ENCODE data around the gene ACSL3.
"Not testable (repeated sequence)": the region's sequence is repeated elsewhere in the genome, so short reads cannot be mapped to it uniquely, and the experiment has no call there.

The ACSL3 gene

GRCh38 chr2:222903234-222904220, 42.7 kb downstream of the ACSL3 start:
- H3K27ac ChIP-seq (ENCODE audit: low read length): no peak overlapping the region
- H3K9me3 ChIP-seq (ENCODE audit: control insufficient read depth, low read depth, low read length): no peaks in the 10 kb centered on the region
- H3K27me3 ChIP-seq (ENCODE audit: control insufficient read depth, insufficient read depth, low read length): no peaks in the 10 kb centered on the region
- no peak overlapping the region for H3K4me3 ChIP-seq (ENCODE audit: low read length)
- no peaks in the 10 kb centered on the region for H3K36me3 ChIP-seq (ENCODE audit: control insufficient read depth, low read depth, low read length)
- peaks cover 31% of the 10 kb centered on the region for H3K4me1 ChIP-seq (ENCODE audit: control insufficient read depth, low read depth, low read length)
- H3K9ac ChIP-seq (ENCODE audit: low read length): no peak overlapping the region

- H3K36me3 ChIP-seq (ENCODE audit: control insufficient read depth, low read depth, low read length): peaks cover 10% of the 10 kb centered on the region
- no peak overlapping the region for H3K9ac ChIP-seq (ENCODE audit: low read length)
- H3K4me1 ChIP-seq (ENCODE audit: control insufficient read depth, low read depth, low read length): peaks cover 32% of the 10 kb centered on the region
- no peak overlapping the region for H3K4me3 ChIP-seq (ENCODE audit: low read length)
- H3K27me3 ChIP-seq (ENCODE audit: control insufficient read depth, insufficient read depth, low read length): no peaks in the 10 kb centered on the region
- H3K27ac ChIP-seq (ENCODE audit: low read length): no peak overlapping the region
- H3K9me3 ChIP-seq (ENCODE audit: control insufficient read depth, low read depth, low read length): no peaks in the 10 kb centered on the region
Measured at GRCh38 chr2:222904557-222905258, 43.9 kb downstream of the ACSL3 start.

- H3K4me1 ChIP-seq (ENCODE audit: control insufficient read depth, low read depth, low read length): peaks cover 18% of the 10 kb centered on the region
- no peaks in the 10 kb centered on the region for H3K27me3 ChIP-seq (ENCODE audit: control insufficient read depth, insufficient read depth, low read length)
- no peaks in the 10 kb centered on the region for H3K9me3 ChIP-seq (ENCODE audit: control insufficient read depth, low read depth, low read length)
- H3K27ac ChIP-seq (ENCODE audit: low read length): no peak overlapping the region
- H3K4me3 ChIP-seq (ENCODE audit: low read length): no peak overlapping the region
- peaks cover 26% of the 10 kb centered on the region for H3K36me3 ChIP-seq (ENCODE audit: control insufficient read depth, low read depth, low read length)
- no peak overlapping the region for H3K9ac ChIP-seq (ENCODE audit: low read length)
Measured at GRCh38 chr2:222907048-222907447, 46.2 kb downstream of the ACSL3 start.

- Histone ChIP-seq H3K9me3 (ENCODE audit: control insufficient read depth, low read depth, low read length) (no peaks in the 10 kb centered on the region), H3K4me1 (ENCODE audit: control insufficient read depth, low read depth, low read length) (peaks cover 18% of the 10 kb centered on the region), H3K27ac (ENCODE audit: low read length) (no peak overlapping the region), H3K36me3 (ENCODE audit: control insufficient read depth, low read depth, low read length) (peaks cover 26% of the 10 kb centered on the region), H3K27me3 (ENCODE audit: control insufficient read depth, insufficient read depth, low read length) (no peaks in the 10 kb centered on the region), H3K4me3 (ENCODE audit: low read length) (no peak overlapping the region), H3K9ac (ENCODE audit: low read length) (no peak overlapping the region)
Measured at GRCh38 chr2:222907790-222908441, 47.1 kb downstream of the ACSL3 start.

- Histone ChIP-seq H3K9me3 (ENCODE audit: control insufficient read depth, low read depth, low read length) (no peaks in the 10 kb centered on the region), H3K4me3 (ENCODE audit: low read length) (no peak overlapping the region), H3K27me3 (ENCODE audit: control insufficient read depth, insufficient read depth, low read length) (no peaks in the 10 kb centered on the region), H3K9ac (ENCODE audit: low read length) (no peak overlapping the region), H3K4me1 (ENCODE audit: control insufficient read depth, low read depth, low read length) (peaks cover 18% of the 10 kb centered on the region), H3K36me3 (ENCODE audit: control insufficient read depth, low read depth, low read length) (peaks cover 26% of the 10 kb centered on the region), H3K27ac (ENCODE audit: low read length) (no peak overlapping the region)
Measured at GRCh38 chr2:222909286-222909685, 48.5 kb downstream of the ACSL3 start.

- Histone ChIP-seq H3K36me3 (ENCODE audit: control insufficient read depth, low read depth, low read length) (peaks cover 32% of the 10 kb centered on the region), H3K9ac (ENCODE audit: low read length) (no peak overlapping the region), H3K4me1 (ENCODE audit: control insufficient read depth, low read depth, low read length) (peaks cover 19% of the 10 kb centered on the region), H3K9me3 (ENCODE audit: control insufficient read depth, low read depth, low read length) (no peaks in the 10 kb centered on the region), H3K27ac (ENCODE audit: low read length) (no peak overlapping the region), H3K4me3 (ENCODE audit: low read length) (no peak overlapping the region), H3K27me3 (ENCODE audit: control insufficient read depth, insufficient read depth, low read length) (no peaks in the 10 kb centered on the region)
Measured at GRCh38 chr2:222912117-222912516, 51.3 kb downstream of the ACSL3 start.

GRCh38 chr2:222912776-222913175, 51.9 kb downstream of the ACSL3 start:
- Histone ChIP-seq H3K27me3 (ENCODE audit: control insufficient read depth, insufficient read depth, low read length) (no peaks in the 10 kb centered on the region), H3K9ac (ENCODE audit: low read length) (no peak overlapping the region), H3K36me3 (ENCODE audit: control insufficient read depth, low read depth, low read length) (peaks cover 34% of the 10 kb centered on the region), H3K4me3 (ENCODE audit: low read length) (no peak overlapping the region), H3K4me1 (ENCODE audit: control insufficient read depth, low read depth, low read length) (peaks cover 16% of the 10 kb centered on the region), H3K27ac (ENCODE audit: low read length) (no peak overlapping the region), H3K9me3 (ENCODE audit: control insufficient read depth, low read depth, low read length) (no peaks in the 10 kb centered on the region)

- Histone ChIP-seq H3K4me1 (ENCODE audit: control insufficient read depth, low read depth, low read length) (peaks cover 7% of the 10 kb centered on the region), H3K36me3 (ENCODE audit: control insufficient read depth, low read depth, low read length) (peaks cover 35% of the 10 kb centered on the region), H3K27me3 (ENCODE audit: control insufficient read depth, insufficient read depth, low read length) (no peaks in the 10 kb centered on the region), H3K4me3 (ENCODE audit: low read length) (no peak overlapping the region), H3K9me3 (ENCODE audit: control insufficient read depth, low read depth, low read length) (no peaks in the 10 kb centered on the region), H3K27ac (ENCODE audit: low read length) (no peak overlapping the region), H3K9ac (ENCODE audit: low read length) (no peak overlapping the region)
Measured at GRCh38 chr2:222915092-222915957, 54.5 kb downstream of the ACSL3 start.

- no peak overlapping the region for H3K4me3 ChIP-seq (ENCODE audit: low read length)
- H3K9me3 ChIP-seq (ENCODE audit: control insufficient read depth, low read depth, low read length): no peaks in the 10 kb centered on the region
- H3K4me1 ChIP-seq (ENCODE audit: control insufficient read depth, low read depth, low read length): peaks cover 7% of the 10 kb centered on the region
- H3K27me3 ChIP-seq (ENCODE audit: control insufficient read depth, insufficient read depth, low read length): no peaks in the 10 kb centered on the region
- no peak overlapping the region for H3K9ac ChIP-seq (ENCODE audit: low read length)
- H3K27ac ChIP-seq (ENCODE audit: low read length): no peak overlapping the region
- H3K36me3 ChIP-seq (ENCODE audit: control insufficient read depth, low read depth, low read length): peaks cover 35% of the 10 kb centered on the region
Measured at GRCh38 chr2:222916229-222917197, 55.7 kb downstream of the ACSL3 start.

GRCh38 chr2:222917212-222917611, 56.4 kb downstream of the ACSL3 start:
- not testable (repeated sequence) for H3K4me1 ChIP-seq (ENCODE audit: control insufficient read depth, low read depth, low read length); H3K27ac ChIP-seq (ENCODE audit: low read length); H3K27me3 ChIP-seq (ENCODE audit: control insufficient read depth, insufficient read depth, low read length); H3K4me3 ChIP-seq (ENCODE audit: low read length); H3K9ac ChIP-seq (ENCODE audit: low read length); H3K9me3 ChIP-seq (ENCODE audit: control insufficient read depth, low read depth, low read length)
- peaks cover 40% of the 10 kb centered on the region for H3K36me3 ChIP-seq (ENCODE audit: control insufficient read depth, low read depth, low read length)

All from iPS-18a (cell line).